ENCODE data around the gene CABLES2.

Gene CABLES2

DNA sequence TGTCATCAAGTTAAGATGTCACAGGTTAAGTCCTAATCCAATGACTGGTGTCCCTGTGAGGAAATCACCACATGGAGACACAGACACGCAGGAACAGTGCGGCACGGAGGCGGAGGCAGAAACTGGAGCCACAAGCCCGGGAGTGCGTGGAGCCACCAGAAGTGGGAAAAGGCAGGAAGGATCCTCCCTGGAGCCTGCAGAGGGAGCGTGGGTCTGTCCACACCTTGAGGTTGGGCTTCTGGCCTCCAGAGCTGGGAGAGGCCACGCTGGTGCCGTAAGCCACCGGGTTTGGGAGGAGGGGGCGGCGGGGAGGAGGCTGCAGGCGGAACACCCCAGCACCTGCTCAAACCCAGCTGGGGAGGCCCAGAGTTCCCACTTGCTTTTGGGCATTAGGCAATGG is 3.8 kb downstream of the CABLES2 start:
- no peak for FAIRE-seq

DNA sequence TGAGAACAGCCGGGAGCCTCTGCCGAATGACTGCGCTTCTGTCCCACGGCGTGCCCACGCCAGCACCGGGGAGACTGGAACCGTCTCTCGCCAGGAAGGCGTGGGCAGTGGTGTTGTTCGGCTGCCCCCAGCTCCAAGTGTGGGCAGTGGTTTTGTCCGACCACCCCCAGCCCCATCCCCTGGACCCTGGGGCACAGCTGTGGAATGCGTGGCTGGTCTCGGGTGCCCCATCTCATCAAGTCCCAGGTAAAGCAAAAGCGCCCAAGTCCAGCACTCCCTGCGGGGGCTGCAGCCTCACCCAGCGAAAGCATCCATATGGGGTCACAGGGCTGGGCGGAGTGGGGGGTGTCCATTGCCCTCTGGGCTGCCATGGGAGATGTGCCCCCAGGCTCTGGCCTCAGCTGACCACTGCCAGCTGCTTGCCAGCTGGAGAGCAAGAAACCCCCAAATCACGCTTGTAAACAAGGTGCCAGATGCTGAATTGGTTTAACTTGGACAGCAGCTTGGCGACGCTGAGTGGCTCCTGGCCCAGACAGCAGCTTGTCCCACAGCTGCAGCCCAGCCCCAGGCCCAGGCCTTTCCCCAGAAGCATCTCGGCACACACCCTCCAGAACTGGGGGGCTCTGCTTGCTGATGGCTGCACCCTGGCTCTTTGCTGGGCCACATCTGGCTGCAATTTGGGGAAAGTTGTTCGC is 4.5 kb downstream of the CABLES2 start:
- no peak for FAIRE-seq

DNA sequence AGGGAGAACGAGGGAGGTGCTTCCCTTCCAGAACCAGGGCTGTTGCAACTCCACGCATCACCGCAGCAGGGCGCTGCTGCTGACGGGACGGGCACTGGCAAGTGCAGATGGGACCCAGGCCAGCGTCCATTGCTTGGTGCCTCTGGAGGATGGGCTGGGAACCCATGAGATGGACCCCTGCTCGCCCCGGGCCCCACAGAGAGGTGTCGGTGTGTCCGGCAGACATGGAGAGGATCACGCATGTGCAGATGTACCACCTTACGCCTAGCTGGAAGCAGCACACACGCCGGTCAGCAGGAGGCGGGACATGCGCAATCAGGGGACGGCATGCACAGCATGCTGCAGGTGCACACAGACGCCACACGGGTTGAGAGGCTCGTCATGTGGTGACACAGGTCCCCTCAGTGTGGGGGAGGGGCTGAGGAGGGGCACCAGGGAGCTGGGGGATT is 5.7 kb downstream of the CABLES2 start:
- FAIRE-seq = no peak

DNA sequence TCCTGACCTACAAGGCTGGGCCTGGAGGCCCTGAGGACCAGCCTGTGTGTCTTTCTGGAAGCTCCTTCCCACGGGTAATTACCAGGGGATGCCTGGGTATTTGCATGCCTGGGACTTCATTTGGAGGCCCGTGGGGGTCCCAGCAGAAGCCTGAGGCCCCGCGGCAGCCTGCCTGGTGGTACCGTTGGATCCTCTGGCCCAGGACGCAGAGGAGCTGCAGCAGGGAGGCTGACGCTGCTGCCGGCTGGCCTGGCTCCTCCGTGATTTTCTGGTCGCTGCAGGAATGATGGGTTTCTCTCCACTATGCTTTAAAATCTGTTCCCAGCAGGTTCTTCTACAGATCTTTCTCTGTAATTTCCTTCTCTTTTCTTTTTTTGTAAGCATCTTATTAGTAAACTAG is 6.5 kb downstream of the CABLES2 start:
- FAIRE-seq = no peak

DNA sequence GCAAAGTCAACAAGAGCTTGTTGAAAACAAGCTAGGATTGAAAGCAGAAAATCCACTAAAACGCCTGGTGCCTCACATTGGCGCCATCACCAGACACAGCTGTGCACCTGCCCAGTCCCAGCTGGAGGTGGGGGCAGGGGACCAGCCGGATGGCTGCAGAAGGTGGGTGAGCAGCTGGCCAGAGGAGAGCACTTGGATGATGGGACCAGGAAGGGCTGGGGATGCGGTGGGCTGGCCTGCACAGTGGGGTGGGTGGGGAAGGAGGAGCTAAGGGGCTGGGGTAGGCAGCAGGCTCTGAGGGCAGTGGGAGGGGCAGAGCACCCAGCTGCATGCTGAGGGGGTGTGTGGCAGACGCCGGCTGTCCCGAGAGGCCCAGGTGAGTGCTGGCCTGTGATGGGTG is 7.1 kb downstream of the CABLES2 start:
- FAIRE-seq = no peak

DNA sequence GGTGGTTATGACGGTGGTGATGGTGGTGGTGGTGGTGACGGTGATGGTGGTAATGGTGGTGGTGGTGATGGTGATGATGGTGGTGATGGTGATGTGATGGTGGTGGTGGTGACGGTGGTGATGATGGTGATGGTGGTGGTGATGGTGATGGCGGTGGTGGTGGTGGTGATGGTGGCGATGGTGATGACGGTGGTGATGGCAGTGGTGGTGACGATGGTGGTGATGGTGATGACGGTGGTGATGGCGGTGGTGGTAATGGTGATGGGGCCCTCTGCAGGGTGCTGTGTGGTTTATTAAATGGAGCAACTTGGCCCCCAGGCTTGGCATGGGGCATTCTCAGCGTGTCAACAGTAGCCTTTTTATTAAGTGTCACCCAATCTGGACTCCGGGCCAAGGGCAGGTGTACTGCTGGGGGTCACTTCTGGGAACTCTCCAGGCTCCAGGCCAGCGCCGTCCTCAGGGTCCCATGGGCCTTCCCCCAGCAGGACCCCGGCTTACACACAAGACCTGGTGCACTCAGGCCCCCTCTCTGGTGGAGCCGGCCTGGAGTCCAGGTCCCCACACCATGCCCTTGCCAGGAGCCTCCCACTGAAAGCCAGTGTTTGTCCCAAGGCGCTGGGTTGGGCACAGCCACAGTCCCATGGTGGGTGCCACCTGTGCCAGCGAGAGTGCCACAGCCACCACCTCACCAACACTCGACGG is 8.8 kb downstream of the CABLES2 start:
- no peak for FAIRE-seq

DNA sequence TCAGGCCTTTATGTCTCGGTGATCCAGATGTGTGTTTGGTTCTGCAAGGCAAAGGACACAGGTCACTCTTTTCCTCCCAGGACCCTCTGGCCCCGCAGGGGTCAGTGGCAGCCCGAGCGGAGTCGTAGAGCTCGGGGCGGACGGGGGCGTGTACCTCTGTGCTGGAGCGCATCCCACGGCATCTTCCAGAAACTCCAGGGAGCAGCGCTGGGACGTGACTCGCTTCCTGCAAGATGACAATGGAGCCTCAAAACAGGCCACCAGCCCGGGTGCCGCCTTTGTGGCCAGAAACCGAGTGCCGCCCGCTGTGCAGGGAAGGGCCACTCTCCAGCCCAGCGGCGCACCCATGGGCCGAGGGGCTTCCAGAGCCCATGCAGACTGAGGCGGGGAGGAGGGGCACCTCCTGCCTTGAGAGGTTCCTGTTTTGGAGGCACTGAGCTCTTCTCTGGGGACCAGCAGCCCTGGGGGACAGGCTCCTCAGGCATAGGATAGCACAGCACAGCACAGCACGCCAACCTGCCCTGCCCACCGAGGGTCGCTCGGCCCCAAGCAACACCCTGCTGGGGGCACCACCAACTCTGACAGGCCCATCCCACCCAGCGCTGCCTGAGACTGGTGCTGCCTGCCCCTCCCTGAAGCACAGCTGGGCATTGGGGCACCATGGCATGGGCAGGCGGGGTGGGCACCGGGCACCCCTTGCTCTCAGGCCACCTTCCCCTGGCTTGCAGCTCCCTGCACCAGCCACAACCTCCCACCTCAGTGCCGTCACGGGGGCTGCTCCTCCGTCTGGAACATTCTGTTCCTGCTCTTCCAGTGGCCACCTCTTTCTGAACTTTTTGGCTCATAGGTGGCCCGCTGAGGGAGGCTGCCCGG is 10.5 kb downstream of the CABLES2 start:
- FAIRE-seq = no peak

DNA sequence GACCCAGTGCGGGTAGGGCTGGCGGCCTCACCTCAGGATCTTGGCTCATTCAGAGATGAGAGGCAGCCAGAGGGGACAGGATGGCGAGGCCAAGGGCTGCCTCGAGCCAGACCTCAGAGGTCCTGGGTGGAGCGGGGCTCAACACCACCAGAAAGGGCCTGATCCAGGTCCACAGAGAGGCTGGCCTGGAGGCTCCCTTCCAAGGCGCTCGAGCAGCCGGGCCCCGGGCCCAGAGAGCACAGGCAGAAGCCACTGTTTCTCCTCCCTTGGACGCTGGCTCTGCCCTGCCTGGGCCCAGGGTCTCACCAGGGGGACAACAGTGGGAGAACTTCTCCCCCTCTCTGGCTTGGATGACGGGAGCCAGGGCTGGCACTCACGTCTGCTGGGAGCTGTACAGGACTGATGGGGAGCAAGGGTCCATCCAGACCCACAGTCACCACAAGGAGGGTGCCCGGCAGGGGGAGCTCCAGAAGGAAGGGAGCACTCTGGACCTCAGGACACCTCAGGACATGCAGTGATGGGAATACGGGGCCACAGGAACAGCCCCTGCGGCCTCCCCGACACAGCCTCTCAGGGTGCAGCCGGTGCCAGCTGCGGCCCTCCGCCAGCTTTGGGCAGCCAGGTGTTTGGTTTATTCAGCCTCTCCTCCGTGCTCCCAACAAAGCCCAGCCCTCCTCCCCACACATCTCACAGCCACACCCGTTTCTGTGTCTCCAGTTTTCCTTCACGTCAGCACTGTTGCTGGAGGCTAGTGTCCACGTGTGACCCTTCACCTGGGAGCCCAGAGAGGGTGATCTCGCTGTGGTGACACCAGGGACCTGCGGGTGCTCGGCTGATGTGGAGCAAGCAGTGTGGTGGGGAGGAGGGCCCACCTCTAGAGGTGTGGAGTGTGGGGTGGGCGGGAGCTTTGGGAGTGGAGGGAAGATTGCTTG is 11.5 kb downstream of the CABLES2 start:
- FAIRE-seq = no peak

DNA sequence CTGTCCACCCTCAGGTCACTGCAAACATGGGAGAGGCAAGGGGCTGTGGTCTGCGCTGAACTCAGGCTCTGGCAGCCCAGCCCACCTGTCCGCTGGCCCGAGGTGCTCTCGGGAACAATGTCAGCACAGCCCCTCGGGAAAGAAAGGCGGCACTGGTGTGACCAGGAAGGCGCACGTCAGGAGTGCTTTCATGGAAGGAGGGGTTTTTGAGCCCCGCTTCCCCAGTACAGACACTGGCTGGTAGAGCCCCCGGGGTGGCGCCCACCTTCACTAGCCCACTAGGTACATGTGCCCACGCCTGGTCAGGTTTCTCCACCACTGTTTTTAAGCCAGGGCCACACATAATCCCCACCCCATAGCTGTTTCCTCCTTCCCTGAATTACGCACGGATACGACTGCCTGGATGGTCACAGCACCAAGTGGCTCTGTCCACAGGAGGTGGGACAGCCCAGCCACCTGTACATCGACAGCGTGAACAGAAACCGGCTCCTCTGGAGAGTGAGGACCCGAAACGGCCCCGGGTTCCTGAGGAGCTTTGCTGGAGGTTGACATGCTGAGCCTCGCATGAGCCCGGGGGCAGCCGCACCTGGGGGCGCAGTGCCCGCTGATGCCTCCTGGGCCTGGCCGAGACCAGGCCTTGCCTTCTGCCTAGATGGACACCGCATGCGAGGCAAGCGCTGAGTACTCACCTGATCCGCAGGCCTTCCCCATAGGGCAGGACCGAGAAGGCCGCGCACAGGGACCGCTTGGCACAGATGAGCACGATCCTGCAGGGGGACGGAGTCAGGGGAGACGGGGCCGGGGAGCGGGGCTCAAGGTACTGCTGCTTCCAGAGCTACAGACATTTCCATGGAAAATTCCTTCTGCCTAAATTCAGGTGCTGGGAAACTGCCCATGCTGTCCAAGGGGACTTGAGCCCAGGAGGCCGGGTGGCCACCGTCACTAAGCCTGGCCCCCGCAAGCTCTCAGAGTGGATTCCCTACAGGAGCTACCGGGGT is 12.5 kb downstream of the CABLES2 start:
- no peak for FAIRE-seq

DNA sequence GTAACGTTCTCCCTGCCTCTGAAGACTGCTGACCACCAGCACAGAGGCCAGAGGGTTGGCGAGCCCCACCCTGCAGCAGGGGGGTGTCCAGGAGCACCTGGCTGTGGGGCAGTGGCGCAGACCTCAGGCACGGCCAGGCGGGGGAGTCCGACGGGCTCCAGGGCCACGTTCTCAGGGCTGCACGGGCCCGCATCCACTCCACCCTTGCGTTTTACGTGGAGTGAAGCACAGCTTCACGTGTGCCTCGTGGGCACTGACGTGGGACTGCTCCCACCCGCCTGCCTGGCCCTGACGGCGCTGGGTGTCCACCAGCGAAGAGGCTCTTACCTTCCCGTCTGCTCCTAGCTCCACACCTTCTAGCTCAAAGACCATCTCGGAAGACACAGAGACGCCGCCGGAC is 13.3 kb downstream of the CABLES2 start:
- no peak for FAIRE-seq

DNA sequence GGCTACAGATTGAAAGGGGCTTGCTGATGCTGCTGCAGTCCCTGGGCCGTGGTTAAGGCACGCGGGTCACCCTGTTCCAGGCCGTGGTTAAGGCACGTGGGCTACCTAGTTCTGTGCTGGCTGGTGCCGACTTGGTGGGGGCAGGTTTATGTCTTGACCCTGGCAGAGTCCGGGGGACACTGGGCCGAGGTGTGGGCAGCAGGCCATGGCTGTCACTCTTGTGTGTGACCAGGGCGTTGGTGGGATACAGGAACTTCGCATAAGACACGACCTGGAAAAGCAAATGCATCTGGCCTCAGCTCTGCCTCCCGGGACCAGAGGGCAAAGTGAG is 13.8 kb downstream of the CABLES2 start:
- no peak for FAIRE-seq

DNA sequence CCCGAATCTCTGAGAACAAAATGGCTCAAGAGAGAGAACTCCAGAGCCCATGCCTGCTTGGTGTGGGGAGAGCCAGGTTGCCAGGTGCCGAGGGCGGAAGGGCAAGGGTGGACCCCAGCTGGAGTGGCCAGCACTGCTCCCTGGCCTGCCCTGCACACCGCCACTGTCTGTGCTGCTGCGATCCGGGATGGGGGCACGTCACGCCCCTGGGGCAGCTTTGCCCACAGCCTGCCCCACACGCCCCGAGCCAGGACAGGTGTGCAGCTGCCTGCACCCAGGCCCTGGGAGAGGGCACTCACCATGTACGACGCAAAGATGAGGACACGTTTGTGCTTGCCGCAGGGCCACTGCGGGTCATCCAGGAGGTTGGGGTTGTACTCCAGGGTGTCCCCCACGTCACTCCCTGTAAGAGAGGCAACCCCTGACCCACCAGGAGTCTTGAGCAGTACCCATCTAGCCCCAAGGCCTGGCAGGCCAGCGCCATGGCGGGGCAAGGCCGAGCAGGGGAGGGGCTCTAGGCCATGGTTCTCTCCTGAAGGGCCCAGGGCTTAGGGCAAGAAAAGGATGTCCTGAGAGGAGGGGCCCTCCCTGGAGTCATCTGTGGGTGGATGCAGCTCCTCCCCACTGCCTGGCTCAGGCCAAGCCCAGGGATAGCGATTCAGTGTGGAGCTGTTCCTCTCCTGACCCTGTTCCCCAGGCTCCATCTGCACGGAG is 14.3 kb downstream of the CABLES2 start:
- no peak for FAIRE-seq

DNA sequence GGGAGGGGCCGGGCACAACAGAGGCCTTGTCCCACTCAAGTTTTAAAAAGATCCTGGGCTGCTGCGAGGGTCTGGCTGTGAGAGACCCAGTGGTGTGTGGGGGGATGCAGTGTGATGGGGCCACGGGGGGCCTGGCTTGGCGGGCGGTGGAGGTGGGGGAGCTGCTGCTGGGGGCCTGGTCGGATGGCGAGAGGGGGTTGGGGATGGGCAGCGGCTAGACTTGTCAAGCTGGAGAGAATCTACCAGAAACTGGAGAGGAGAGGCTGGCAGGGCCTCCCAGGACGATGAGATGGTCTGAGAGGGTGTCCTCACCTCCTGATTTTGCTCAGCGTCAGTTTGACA is 15.0 kb downstream of the CABLES2 start:
- FAIRE-seq = no peak

DNA sequence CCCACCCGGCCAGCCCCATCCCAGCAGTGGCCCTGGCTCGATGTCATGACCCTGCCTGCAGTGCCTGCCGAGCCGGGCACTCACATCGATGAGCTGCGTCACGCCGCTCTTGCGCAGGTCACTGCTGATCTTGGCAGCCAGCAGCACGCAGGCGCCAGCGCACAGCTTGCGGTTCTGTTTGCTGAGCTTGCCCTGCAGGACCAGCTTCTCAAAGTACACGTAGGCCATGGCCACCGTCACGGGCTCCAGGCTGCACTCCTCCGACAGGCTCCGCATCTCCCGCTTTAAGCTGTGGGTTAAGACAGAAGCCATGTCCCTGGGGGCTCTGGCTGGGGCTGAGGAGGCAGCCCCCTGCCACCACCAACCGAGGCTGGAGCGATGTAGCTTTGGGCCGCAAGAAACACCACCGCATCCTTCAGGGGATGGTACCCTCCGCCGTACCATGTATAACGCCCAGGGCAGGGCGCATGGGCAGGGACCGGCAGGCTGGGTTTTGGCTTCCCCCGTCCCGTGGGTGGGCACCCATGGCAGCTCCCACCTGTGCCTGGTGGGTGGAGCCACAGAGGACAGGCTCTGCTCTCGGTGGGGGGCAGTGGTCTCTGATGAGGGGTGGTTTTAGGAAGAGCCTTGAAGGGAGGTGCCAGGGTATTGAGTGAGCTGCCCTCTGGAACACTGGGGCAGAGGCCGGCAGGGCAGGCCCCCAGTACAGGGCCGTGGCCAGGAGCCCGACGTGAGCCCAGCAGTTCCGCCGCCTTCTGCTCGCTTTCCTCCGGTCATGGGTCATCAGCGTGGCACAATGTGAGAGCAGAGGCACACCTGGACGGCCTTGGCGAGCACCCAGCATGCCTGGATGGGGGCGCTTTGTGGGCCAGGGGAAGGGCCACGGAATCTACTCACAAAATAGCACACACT is 15.7 kb downstream of the CABLES2 start:
- no peak for FAIRE-seq

DNA sequence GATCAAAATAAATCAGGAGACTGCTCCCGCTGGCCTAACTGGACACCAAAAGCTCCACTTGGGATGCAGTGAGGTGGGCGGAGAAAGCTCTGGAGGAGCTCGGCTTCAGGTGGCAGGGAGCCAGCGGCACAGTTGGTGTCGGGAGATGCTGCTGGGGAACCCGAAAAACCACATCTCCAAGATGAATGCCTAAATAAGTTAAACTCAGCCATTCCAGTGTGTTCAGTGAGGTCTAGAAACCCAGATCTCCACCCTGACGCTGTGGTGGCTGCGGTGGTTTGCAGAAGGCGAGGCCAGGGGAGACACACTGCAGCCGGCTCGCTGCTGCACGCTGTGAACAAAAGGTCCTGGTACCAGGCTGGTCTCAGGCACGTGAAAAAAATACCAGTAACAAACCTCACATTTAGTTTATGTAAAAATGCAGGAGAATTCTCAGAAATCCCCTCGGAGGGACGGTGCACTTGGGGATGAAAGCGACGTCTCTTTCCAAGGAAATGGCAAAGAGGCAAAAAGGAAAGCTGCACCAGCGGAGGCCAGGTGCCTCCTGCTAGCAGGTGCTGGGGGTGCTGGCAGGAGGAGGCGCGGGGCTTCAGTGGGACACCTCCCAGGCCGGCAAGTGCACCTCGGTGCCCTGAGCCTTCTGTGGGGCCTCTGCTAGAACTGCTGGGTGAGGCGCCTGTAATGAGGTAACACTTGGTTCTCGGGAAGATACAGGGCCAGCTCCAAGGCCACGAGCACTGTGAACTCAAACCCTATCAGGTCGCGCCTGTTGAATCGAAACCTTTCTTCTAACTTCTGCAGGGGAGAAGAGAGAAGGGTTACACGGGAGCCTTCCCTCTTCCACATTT is 16.5 kb downstream of the CABLES2 start:
- no peak for FAIRE-seq

DNA sequence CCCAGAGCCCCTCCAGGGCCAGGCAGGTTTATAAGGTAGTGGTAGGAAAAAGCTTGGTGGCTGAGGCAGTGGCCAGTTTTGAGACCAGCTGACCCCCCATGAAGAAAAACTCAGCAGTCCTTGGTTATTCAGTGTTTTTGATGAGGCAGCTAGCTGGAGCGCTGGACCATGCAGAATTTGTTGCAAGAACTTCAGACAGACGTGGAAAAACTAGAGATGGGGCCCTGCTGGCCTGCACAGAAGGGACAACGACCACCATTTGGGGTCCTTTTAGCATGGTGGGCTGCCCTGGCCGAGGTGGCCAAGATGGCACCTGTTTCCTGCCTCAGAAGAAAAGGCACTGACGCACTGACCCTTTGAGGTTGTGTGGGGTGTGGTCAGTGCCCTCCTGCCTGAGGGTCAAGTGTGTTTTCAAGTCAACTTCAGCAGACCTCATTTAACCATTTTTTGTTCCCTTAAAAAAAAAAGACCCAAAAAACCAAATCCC is 17.4 kb downstream of the CABLES2 start:
- no peak for FAIRE-seq

DNA sequence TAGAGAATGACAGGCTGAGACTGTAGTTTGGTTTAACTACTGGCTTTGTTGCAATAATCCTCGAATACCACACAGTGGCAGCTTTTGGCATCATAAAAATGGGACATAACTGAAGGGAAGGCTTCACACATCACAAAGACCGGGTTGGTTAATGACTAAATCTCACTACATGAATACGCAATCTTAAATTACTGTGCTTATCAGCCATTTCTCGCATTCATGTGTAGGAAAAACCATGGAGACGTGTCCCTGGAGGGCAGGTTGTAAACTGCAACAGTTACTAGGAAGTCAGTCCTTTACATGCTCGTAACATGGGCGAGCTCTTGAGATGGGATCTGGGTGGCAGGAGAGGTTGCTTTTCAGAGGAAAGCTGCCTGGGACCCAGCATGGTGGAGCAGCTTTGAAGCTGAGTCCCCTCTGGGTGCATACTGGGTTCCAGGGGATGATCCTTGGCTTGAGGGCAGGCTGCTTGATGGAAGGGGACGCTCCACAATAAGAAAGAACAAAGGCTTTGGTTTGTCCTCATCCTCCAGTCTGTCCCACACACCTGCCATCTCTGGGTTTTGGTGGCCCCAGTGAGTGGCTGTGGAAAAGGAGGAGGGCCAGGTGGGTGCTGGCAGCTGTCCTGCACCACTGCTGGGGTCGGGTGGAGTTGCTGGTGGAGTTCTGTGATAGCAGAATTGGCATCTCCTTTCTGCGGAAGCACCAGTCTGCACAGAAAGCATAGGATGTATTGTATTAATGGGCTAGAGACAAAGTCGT is 18.1 kb downstream of the CABLES2 start:
- no peak for FAIRE-seq

Data from islet of Langerhans (tissue), 1 donor.